Measurements from ENCODE around the gene FOXQ1.

DNA sequence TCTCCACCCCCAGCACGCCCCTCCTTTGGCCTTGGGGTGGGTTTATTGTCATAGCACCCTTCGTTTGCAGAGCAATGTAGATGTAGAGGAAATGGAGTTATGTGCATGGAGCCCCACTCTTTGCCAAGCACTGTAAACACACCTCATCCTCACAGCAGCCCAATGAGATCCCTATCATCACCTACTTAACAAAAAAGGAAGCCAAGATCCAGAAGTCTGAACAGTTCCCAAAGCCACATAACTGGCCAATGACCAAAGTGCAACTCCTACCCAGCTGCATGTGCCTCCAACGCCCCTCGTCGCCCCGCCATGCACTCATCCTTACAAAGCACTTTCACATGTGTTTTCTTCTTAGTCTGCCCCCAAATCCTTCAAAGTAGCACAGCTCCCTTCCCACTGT lies 21.8 kb upstream of the FOXQ1 start:
- TF ChIP-seq CTCF (IDR thresholded peaks at IDR 0.05) = no peak
- TF ChIP-seq EZH2phosphoT487 (IDR thresholded peaks at IDR 0.05) = no peak
